GM21825 (cell line): ENCODE data around the gene SNX11.

Experiments used
- ATAC-seq: cut with Tn5 transposase; IDR thresholded peaks from one replicate; pipeline ENCODE4 v1.9.1; 2021; ENCODE audit warnings: mild to moderate bottlenecking, moderate library complexity; ENCODE audit not compliant: unreplicated experiment

Gene SNX11

DNA sequence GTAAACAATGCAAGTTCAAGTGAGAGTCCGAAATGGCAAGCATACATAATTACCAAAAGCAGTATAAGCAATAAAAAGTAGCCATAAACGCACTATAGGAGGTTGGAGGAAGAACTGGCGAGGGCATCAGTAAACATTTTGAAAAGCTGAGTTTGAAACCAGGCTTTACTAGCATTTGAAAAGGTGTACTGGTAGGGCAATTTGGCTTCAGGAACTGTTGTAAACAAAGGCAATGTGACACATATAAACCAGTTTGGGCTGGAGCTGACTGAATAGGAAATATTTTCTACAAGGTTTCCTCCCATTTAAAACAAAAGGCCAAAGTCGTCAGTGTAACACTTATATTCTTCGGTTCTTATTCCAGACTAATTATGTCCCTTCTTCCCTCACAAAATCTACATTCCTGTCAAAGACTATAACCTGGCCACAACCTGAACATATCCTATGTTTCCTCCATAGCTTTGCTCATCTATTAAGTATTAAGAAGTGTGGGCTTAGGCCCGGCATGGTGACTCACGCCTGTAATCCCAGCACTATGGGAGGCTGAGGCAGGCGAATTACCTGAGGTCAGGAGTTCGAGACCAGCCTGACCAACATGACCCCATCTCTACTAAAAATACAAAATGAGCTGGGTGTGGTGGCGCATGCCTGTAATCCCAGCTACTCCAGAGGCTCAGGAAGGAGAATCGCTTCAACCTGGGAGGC lies 14.1 kb upstream of the SNX11 start:
- ATAC-seq, result no peak

DNA sequence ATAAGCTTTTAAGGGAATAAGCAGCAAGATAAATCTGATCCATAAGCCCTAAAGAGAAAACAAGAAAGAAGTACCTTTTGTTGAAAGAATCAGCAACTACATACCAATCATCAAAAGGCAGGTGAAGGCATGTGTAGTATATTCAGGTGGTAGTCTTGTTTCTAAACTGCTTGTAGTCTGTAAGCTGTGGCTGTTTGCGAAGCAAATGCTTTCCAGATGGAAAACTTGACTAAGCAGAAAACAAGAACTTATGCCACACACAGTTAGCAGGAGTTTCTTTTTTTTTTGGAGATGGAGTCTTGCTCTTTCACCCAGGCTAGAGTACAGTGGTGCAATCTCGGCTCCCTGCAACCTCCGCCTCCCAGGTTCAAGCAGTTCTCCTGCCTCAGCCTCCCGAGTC lies 12.0 kb upstream of the SNX11 start:
- ATAC-seq, result no peak

DNA sequence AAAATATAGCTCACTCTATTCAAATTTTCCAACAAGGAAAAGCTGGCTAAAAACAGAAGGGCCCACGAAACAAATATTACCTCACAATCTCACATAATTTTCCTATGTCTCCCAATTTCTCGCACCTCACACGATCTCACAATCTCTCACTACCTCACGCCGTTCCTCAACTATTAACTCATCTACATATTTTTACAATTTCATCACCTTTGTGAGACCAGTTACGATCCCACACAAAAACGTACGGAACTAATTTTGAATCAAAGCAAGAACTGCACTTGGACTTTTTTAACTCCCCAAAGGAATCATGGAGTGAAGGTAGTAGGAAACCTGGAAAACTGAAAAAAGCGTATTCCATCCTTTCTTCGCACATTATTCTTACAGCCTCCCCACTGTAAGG lies 7.4 kb upstream of the SNX11 start:
- ATAC-seq, result no peak

DNA sequence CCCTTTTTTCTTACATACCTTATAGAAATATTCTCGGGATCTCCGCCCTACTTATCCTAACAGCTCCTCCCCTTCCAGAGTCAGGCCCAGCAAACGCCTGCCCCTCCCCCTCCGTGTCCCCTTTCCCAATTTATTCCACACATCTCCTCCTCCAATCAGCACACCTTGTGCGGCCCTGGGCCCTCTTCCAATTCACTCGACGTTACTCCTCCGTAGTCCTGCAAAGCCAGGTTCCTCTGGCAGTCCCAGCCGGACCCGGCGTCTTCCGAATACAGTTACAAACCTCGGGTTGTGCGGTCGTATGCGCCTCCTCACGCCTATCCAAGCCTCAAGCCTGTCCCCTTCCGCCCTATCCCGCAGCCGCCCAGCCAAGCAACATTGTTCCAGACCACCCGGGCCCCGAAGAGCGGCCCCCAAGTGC lies 7.0 kb upstream of the SNX11 start:
- peak; percentile 8 for ATAC-seq

DNA sequence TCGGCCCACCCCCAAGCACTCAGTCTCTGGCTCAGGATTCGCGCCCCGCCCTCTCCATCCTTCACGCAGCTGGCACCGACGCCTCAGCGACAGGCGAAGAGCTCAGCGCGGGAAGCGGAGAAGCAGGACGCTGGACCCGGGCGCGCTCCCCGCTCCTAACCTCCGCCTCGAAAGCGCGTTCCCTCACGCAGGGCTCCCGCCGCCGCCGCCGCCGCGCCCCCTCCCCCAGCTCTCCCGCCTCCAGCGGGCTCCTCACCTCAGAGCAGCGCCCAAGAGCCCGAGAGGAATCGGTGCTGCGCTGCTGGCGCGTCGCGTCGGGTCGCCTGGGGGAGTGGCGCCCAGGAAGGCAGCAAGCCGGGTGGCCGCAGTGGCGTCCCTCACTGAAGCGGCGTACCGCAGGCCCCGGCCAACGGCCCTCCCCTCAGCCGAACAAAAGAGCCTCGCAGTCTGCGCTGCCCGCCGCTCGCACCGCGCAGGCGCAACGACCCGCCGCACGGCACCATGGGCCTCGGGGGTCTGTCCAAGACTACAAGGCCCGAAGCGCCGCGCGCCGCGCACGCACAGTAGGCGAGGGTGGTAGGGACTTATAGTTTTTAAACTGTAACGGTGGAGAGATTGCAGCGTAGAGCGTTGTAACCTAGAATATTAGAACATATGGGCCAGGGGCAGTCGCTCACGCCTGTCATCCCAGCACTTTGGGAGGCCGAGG lies 6.4 kb upstream of the SNX11 start, which contains the start of gene CBX1:
Gene CBX1, minus strand, starts transcription at position 467 of the 709 bp plus-strand sequence. CDS start 24,474 bp downstream, outside the sequence.
- ATAC-seq, result peak; percentile 80

DNA sequence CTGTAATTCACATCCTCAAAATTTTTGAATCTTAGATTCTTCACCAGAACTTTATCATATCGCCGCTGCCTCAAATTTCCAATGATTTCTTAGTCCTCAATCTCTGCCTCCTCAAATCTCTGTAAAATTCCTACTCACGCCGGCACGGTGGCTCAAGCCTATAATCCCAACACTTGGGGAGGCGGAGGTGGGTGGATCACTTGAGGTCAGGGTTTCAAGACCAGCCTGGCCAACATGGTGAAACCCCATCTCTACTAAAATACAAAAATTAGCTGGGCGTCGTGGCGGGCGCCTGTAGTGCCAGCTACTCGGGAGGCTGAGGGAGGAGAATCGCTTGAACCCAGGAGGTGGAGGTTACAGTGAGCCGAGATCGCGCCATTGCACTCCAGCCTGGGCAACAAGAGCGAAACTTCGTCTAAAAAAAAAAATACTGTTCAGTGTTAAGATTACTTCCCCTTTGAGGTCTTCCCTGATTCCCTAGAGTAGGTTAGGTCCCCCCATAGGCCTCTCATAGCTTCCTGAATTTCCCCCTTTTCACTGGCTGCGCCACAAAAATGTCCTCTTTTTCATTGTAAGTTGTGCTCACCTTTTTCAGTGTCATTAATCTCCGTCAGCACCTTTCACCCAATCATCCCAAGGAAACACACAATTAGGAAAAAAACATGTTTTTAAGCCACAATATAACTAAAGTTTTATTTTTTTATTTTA lies 5.4 kb upstream of the SNX11 start:
- ATAC-seq, result no peak

DNA sequence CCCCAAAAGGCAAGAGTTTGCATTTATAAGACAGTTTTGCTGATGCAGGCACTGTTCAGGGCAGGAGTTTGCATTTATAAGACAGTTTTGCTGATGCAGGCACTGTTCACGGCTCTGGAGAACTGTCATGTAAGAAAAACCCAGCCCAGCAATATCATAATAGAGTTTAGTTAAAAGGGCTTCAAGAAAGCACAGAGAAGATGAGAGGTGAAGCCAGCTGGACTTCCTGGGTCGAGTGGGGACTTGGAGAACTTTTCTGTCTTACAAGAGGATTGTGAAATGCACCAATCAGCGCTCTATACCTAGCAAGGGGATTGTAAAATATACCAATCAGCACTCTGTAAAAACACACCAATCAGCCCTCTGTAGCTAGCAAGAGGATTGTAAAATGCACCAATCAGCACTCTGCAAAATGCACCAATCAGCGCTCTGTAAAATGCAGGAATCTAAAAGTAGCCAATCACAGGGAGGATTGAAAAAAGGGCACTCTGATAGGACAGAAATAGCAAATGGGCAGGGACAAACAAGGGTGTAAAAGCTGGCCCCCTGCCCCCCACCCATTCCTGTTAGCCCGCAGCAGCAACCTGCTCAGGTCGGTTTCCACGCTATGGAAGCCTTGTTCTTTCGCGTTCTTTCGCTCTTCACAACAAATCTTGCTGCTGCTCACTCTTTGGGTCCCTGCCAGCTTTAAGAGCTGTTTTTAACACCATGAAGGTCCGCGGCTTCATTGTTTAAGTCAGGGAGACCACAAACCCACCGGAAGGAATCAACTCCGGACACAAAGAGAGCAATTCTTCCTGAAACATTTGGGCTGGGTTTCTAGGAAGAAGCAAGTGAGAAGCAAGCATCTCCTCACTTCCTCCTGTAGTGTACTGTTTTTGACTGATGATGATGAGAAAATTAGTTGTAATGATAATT lies 4.5 kb upstream of the SNX11 start:
- ATAC-seq, result no peak

DNA sequence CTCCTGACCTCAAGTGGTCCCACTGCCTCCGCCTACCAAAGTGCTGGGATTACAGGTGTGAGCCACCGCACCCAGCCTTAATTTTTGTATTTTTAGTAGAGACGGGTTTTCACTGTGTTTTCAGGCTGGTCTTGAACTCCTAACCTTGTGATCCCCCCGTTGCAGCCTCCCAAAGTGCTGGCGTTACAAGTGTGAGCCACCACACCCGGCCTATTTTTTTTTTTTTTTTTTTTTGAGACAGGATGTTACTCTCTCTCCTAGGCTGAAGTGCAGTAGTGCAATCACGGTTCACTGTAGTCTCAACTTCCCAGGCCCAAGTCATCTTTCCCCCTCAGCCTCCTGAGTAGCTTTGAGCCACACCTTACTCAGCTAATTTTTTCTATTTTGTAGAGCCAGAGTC lies 3.1 kb upstream of the SNX11 start:
- no peak for ATAC-seq

DNA sequence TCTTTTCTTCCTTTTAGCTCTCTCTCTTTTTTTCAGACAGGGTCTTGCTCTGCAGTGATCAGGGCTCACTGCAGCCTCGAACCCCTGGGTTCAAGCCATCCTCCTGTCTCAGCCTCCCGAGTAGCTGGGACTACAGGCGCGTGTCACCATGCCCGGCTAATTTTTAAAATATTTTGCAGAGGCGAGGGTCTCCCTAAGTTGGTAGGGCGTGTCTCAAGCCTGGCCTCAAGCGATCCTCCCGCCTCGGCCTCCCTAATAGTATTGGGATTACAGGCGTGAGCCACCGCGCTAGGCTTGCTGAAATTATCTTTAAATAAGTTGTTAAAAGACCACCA lies 797 bp upstream of the SNX11 start:
- ATAC-seq, result no peak

DNA sequence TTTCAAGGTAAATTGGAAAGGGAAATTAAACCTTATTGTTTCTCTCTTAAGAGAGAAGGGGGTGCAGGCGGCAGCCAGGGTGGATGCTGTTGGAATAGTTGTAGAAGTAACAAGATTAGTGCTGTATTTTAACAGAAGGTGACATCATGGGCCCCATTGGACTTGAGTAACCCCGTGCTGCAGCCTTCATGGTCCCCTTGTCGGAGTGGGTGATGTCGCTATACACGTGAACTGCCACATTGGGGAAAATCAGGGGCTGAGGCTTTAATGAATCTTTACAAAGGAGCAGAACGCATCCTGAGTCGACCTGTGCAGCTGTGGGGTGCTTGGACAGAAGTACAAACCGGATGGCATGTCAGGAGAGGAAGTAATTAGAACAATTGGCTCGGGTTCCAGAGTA lies 3.2 kb downstream of the SNX11 start:
- ATAC-seq, result no peak

DNA sequence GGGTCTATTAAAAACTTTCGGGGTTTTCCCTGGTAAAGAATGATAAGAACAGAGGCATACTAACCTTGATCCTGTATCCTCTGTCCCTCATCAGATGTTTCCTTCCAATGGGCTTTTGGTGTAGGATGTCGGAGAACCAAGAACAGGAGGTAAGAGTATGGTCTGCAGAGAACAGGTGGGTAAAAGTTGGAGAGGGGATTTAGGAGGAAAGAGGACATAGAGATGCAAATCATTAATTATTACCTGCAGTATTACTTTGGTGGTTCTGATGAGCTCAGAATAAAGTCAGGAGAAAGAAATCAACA lies 4.3 kb downstream of the SNX11 start:
- ATAC-seq, result no peak

DNA sequence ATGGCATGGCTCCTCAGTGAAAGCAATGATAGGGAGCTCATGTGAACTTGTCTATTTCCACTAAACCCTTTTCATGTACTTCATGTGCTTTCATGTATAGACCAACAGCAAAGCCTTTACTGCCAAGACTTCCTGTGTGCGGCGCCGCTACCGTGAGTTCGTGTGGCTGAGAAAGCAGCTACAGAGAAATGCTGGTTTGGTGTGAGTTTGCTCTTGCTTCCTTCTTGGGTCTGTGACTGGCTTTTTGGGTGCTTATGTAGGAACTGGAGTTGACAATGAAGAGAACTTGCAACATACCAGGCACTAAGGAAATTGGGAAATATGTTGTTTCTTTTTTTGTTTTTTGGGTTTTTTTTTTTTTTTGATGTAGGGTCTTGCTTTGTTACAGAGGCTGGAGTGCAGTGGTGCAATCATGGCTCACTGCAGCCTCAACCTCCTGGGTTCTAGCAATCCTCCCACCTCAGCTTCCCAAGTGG lies 5.7 kb downstream of the SNX11 start:
- peak; percentile 48 for ATAC-seq

DNA sequence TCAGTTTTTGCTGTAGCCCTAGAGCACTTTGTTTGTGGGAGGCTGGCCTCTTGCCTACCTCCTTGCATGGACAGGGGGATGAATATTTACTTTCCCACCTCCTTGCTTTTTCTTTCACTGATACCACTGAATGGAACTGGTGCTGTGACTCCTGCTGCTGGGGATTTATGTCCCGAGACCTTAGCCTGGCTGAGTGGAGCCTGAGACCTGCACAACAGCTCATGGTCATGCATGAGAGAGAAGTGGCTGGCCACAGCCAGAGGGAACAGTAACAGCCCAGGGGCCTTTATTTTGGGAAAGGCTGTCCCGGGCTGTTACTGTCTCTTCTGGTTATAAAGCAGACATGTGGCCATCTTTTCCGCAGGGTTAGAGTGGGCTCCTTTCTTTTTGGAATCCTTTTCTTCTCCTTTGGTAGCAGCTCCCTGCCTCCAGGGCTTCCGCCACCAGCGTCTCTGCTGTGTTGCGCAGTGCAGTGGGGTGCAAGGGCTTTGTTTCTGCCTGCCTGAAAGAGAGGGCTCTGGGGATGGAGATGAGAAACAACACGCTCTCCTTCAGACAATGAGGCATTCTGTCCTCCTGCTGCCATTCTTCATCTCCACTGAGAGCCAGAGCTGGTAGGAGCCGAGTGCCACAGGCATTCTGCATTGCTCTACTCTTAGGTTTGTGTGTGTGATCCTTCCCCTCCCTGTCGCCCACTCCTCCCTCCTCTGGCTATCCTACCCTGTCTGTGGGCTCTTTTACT lies 14.5 kb downstream of the SNX11 start:
- no peak for ATAC-seq

DNA sequence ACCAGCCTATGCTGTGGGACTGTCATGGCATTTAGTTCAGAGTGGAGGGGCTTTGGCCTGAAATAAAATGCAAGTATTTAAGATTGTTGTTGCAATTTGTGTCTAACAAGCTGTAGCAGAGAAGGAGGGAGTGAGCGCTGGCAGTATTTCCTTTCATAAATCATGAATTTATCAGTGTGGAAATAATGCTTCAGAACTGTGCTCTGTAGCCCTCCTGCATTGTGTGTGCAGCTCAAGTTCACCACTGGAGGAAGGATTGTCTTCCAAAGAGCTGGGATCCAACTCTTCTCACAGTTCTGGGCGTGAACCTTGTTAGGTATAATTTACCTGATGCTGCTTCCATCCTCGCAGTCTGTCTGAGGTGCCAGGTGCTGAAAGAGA lies 15.1 kb downstream of the SNX11 start:
- no peak for ATAC-seq

DNA sequence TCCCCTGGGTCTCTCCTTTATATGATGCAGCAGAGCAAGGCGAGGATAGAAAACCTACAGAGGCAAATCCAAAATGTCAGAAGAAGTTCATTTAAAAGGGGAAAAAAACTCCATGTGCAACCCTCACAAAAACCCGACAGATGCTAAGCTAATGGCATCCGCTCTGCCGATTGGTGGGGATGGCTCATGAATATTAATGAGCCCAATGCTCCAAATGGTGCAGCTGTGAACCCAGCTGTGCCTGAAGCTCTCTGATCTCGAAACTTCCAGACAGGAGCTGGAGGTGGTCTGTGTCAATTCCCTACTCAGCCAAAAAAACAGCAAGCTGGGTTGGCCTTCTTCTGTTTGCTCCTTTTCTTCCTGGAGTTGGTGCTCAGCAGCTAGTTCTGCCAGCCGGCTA lies 15.5 kb downstream of the SNX11 start:
- ATAC-seq, result no peak

DNA sequence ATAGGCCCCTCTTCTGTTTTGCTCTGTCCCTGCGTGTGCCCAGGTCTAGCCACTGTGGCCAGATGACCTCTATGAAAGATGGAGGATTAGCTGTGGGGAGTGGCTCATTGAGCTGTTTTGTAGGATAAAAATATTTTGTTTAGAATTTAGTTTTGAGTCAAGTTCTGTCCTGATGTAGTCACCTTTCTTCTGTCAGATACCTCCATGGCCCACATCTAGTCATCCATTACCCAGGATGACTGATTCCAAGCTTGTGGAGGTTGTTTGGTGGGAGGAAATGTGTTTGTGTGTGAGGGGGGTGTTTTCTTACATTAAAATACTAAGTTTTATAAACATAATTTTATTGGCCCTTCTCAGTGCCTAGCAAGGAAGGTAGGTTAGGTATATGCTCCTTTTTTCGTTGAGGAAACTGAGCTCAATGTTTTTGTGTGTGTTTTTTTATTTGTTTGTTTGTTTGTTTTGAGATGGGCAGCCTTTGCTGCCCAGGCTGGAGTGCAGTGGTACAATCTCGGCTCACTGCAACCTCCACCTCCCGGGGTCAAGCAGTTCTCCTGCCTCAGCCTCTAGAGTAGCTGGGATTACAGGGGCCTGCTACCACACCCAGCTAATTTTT lies 16.3 kb downstream of the SNX11 start:
- no peak for ATAC-seq

DNA sequence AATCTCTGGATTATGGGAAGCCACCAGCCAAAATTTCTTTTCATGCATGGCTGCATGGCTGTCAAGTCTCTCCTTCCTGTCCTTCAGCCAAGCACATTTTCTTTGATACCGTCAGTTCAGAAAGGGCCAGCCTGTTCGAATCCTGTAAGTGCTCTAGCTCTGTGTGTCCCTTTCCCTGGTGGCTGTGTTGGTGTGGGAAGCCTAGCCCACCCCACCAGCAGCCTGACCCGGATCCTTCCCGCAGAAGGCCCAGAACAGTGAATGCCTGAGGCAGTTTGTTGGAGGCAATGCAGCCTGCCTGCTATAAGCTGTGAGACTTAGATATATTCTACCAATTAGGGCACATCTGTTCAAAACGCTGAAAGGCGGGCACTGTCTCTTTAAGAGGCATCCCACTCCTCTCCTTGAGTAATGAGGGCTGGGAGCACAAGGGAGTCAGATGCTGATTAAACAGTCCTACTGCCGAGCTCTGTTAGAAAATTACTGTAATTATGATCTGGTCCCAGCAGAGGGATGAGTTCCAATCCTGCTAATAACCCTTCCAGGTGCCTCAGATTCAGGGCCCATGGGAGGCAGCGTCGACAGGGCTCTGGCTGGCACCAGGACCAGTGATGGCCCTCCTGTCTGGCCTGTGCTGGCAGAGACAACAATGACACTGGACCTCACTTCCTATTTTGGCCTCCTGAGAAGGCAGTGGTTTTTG lies 18.4 kb downstream of the SNX11 start:
- ATAC-seq, result no peak

DNA sequence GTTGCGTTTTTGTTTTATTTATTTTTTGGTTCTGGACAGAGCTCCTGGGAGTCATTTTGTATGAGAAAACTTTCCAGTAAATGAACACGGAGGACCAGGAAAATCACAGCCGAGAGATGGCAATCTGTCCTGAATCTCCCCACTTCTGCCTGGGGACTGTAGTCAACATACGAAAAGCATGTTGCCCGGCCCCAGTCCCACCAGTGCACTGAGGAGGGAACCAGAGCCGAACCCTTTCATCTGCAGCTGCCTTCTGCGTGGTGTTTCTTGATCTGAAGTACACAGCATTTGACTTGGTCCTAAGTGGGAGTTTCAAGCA lies 18.9 kb downstream of the SNX11 start:
- ATAC-seq, result no peak

DNA sequence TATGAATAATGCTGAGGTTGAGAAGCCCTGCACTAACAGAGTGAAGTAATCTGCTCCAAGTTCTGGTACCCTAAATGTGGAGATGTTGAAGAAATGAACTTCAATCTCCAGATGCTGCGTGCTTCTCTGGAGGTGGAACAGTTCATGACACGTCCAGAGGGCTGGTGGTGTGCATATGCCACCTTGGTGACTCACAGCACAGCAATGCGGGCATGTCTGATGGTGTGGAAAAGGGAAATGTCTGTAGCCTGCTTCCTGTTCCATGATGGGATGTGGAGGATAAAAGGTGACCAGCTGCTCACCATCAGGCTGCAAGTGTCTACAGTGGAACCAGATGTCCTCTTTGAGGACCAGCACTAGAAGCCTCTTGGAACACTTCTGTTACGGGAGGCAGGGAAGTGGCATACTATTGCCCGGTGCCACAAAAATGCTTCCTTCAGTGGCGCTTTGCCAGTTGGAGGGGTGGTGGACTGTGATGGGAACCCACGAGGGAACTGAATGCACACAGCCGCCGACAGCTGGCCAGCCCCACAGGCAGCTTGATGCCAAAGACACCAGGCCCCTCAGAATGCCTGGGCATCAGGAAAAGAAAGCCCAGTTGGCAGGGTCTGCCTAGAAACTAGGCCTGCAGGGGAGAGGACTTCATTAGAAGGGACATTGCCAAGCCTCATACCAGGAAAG lies 19.9 kb downstream of the SNX11 start:
- no peak for ATAC-seq
